Vagina (tissue), 2 donors: ENCODE results near the gene ZNF410. TPM values are rescaled to one million over a fixed set of nuclear protein-coding genes. Genes with fewer than 3 reads are reported as not detected.

Experiments
- DNase-seq, 2 donors: peaks; one replicate each; pipeline ENCODE4 v3.0.0-alpha.2; 2017; ENCODE audit errors: extremely low spot score in 2 of 2
- H3K27ac ChIP-seq: fragments of 200-600 bp; sonication (generic); one replicate; pipeline ENCODE4 v1.5.1; 2019
- H3K27me3 ChIP-seq: fragments of 200-600 bp; sonication (generic); one replicate; pipeline ENCODE4 v1.5.1; 2019
- H3K36me3 ChIP-seq, 2 donors: fragments of 200-600 bp; sonication (generic); one replicate each; pipeline ENCODE4 v1.5.1; 2017 to 2019
- H3K4me1 ChIP-seq: fragments of 200-600 bp; sonication (generic); one replicate; pipeline ENCODE4 v1.5.1; 2019
- H3K4me3 ChIP-seq, 2 donors: fragments of 200-600 bp; sonication (generic); 1 replicate in 1 of 2; 2 replicates in 1 of 2; pipeline ENCODE4 v1.5.1; 2016 to 2019
- H3K9me3 ChIP-seq: fragments of 200-600 bp; sonication (generic); one replicate; pipeline ENCODE4 v1.5.1; 2019
- POLR2A ChIP-seq, 2 donors: fragments of 450-650 bp; IDR thresholded peaks; one replicate each; pipeline ENCODE4 v1.6.1; 2017; ENCODE audit warnings: antibody characterized with exemption in 2 of 2, mild to moderate bottlenecking in 2 of 2, moderate library complexity in 2 of 2
- POLR2AphosphoS5 ChIP-seq, 2 donors: sonication (generic); formaldehyde crosslinking; IDR thresholded peaks; one replicate each; pipeline ENCODE4 v1.9.0; 2017; ENCODE audit warnings: antibody characterized with exemption in 2 of 2, mild to moderate bottlenecking in 2 of 2, low read depth in 1 of 2; ENCODE audit not compliant: insufficient read depth in 1 of 2
- intact Hi-C: fragments of 100-400 bp; cut with DNase I; formaldehyde crosslinking; loops from one replicate; pipeline ENCODE4 v1.15.1; 2023
- total RNA-seq: library from RNA; depleted of rRNA; stranded (reverse); fragments of >200 nt; gene quantifications from one replicate; pipeline ENCODE4 v1.2.3, GENCODE V29; 2016
- TF ChIP-seq, protein P1 (sequence below), 3 experiments: fragments of 450-650 bp in 2 of 3; fragments of 200-600 bp in 1 of 3; sonication (generic) in 1 of 3; IDR thresholded peaks; one replicate each; pipeline ENCODE4 v1.5.1; 2017 to 2019; ENCODE audit warnings: antibody characterized with exemption in 3 of 3, mild to moderate bottlenecking in 2 of 3, moderate library complexity in 2 of 3

Gene ZNF410
- total RNA-seq, 1 donor from 2014 or later: 36.6 TPM

DNA sequence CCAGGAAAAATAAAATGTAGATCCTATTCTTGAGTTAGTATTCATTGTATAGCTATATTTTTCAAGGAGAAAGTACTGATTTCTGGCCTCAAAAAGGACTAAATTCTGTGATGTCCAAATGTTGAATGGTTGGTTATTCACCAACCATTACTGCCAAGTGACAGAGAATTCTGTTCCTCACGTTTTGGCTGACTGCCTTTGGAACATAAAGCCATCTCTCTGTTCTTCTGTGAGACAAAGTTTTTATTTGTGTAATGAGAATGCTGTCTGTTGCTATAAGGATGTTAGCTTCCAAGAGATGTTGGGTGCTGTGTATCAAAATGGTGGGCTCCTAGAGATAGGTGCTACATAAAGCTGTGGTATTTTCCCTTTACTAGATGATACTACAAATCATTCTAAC lies 9.3 kb downstream of the ZNF410 start:
- TF ChIP-seq, protein P1, sequence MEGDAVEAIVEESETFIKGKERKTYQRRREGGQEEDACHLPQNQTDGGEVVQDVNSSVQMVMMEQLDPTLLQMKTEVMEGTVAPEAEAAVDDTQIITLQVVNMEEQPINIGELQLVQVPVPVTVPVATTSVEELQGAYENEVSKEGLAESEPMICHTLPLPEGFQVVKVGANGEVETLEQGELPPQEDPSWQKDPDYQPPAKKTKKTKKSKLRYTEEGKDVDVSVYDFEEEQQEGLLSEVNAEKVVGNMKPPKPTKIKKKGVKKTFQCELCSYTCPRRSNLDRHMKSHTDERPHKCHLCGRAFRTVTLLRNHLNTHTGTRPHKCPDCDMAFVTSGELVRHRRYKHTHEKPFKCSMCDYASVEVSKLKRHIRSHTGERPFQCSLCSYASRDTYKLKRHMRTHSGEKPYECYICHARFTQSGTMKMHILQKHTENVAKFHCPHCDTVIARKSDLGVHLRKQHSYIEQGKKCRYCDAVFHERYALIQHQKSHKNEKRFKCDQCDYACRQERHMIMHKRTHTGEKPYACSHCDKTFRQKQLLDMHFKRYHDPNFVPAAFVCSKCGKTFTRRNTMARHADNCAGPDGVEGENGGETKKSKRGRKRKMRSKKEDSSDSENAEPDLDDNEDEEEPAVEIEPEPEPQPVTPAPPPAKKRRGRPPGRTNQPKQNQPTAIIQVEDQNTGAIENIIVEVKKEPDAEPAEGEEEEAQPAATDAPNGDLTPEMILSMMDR (IDR thresholded peaks at IDR 0.05): no peak
- no peak for TF ChIP-seq POLR2A (IDR thresholded peaks at IDR 0.05)
- TF ChIP-seq POLR2AphosphoS5 (IDR thresholded peaks at IDR 0.05; ENCODE audit: insufficient read depth in 1 of 2, low read depth in 1 of 2): no peak
- Histone ChIP-seq H3K27ac (no peak overlapping the region), H3K4me3 (no peak overlapping the region), H3K4me1 (peaks cover 8% of the 10 kb centered on the region), H3K27me3 (peaks cover 3% of the 10 kb centered on the region), H3K9me3 (no peaks in the 10 kb centered on the region), H3K36me3 (peaks cover 0 to 72% of the 10 kb centered on the region in 2 donors)
- intact Hi-C loops: no loop called here
- DNase-seq: no peak

DNA sequence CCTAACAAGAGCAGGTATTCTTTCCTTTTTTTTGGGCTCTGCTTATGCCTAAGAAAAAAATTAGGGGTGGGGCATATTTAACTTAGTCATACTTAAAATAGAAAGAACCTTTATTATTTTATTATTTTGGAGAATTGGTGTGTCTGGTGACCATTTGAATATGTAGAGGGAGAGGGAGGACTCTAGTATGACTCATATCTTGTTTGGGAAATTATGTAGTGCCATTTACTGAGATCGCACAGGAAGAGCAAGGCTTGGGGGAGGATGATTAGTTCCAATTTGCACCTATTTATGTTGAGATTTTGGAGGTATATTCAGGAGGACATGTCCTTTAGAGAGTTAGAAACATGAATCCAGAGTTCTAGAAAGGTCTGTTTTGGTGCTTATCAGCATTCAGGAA lies 9.9 kb downstream of the ZNF410 start:
- no peak for TF ChIP-seq POLR2AphosphoS5 (IDR thresholded peaks at IDR 0.05; ENCODE audit: insufficient read depth in 1 of 2, low read depth in 1 of 2)
- TF ChIP-seq, protein P1 (IDR thresholded peaks at IDR 0.05): no peak
- TF ChIP-seq POLR2A (IDR thresholded peaks at IDR 0.05): no peak
- DNase-seq: no peak
- Histone ChIP-seq H3K36me3 (peaks cover 0 to 78% of the 10 kb centered on the region in 2 donors), H3K4me3 (no peak overlapping the region), H3K27ac (no peak overlapping the region), H3K27me3 (peaks cover 3% of the 10 kb centered on the region), H3K9me3 (no peaks in the 10 kb centered on the region), H3K4me1 (peaks cover 5% of the 10 kb centered on the region)
- intact Hi-C loops: no loop called here

DNA sequence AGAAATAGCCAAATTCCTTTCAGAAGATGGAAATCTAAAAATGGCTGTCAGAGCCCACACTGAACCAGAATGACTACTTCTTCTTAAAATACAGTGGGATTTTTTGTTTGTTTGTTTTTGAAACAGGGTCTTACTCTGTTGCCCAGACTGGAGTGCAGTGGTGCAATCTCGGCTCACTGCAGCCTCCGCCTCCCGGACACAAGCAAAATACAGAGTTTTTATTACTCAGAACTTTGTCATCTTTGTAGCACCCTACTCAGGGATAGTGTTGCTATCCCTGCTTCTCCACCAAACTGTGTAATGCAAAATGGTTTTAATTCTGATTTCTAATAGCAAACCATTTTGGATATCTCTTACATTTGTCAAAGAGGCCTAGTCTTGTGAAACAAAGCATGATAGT lies 16.4 kb downstream of the ZNF410 start:
- intact Hi-C loops: no loop called here
- no peaks in the 10 kb centered on the region for H3K27me3 ChIP-seq
- H3K27ac ChIP-seq: no peak overlapping the region
- no peaks in the 10 kb centered on the region for H3K9me3 ChIP-seq
- no peak overlapping the region for H3K4me3 ChIP-seq
- DNase-seq: no peak
- peaks cover 0 to 84% of the 10 kb centered on the region in 2 donors for H3K36me3 ChIP-seq
- H3K4me1 ChIP-seq: no peaks in the 10 kb centered on the region
- no peak for TF ChIP-seq POLR2AphosphoS5 (IDR thresholded peaks at IDR 0.05; ENCODE audit: insufficient read depth in 1 of 2, low read depth in 1 of 2)
- no peak for TF ChIP-seq POLR2A (IDR thresholded peaks at IDR 0.05)
- TF ChIP-seq, protein P1 (IDR thresholded peaks at IDR 0.05): no peak

DNA sequence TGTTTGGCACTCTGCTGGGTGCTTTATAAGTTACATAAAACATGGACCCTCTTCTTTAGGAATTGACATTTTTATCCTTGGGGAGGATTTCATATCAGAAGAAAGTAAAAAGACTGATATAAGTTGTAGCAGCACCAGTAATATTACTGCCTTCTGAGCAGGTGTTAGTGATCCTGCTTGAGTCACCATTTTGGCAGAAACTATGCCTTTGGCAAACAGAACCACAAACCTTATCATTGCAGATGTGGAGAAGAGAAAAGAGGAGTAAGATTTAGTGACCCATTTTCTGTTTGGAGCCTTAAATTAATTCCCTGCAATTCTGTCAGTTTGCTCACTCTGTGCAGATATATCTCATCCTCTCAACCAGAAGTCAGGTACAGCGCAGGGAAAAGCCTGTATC lies 23.0 kb downstream of the ZNF410 start:
- H3K9me3 ChIP-seq: no peaks in the 10 kb centered on the region
- H3K27me3 ChIP-seq: no peaks in the 10 kb centered on the region
- intact Hi-C loops: no loop called here
- DNase-seq: no peak
- TF ChIP-seq, protein P1 (IDR thresholded peaks at IDR 0.05): no peak
- TF ChIP-seq POLR2A (IDR thresholded peaks at IDR 0.05): no peak
- no peak for TF ChIP-seq POLR2AphosphoS5 (IDR thresholded peaks at IDR 0.05; ENCODE audit: insufficient read depth in 1 of 2, low read depth in 1 of 2)
- no peaks in the 10 kb centered on the region for H3K4me1 ChIP-seq
- no peak overlapping the region for H3K4me3 ChIP-seq
- H3K27ac ChIP-seq: no peak overlapping the region
- peaks cover 5 to 83% of the 10 kb centered on the region in 2 donors for H3K36me3 ChIP-seq

DNA sequence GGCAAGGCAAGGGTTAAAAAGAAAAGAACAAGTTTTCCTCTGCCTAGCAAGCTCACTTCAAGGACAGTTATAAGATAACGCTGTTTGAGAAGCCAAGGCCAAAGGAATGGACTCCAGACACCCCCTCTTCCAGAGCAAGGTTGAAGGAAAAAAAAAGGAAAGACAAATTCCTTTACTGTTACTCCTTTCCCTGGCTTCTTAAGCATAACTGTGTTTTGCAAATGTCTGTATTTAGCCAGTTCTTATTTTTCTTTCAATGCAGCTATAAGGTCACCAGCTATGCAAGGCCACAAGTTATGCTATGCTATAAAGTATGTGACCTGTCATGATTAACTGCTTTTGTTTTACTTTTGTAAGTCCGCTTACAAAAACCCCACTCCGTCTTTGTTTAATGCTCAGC lies 26.6 kb downstream of the ZNF410 start:
- Histone ChIP-seq H3K27ac (no peak overlapping the region), H3K4me3 (no peak overlapping the region), H3K27me3 (no peaks in the 10 kb centered on the region), H3K36me3 (peaks cover 5 to 51% of the 10 kb centered on the region in 2 donors), H3K9me3 (no peaks in the 10 kb centered on the region), H3K4me1 (no peaks in the 10 kb centered on the region)
- intact Hi-C loops: no loop called here
- DNase-seq: no peak
- TF ChIP-seq, protein P1 (IDR thresholded peaks at IDR 0.05): no peak
- TF ChIP-seq POLR2AphosphoS5 (IDR thresholded peaks at IDR 0.05; ENCODE audit: insufficient read depth in 1 of 2, low read depth in 1 of 2) (no peak), POLR2A (IDR thresholded peaks at IDR 0.05) (no peak)
